Endothelial cell of umbilical vein (primary cell): ENCODE data around the gene LHX1. TPM values are rescaled to one million over a fixed set of nuclear protein-coding genes. Genes with fewer than 3 reads are reported as not detected.

Experiments
- BruUV-seq: library from RNA; stranded (reverse); fragments of 400-500 nt; replicated peaks from 2 replicates; lab custom pipeline; 2021; lab: Mats Ljungman, UMichigan
- CTCF ChIA-PET: fragments of 300-600, 350-600 bp; sonication (Branson Sonifier 250); formaldehyde crosslinking; loops from one replicate; lab custom pipeline; 2021; ENCODE audit warnings: antibody characterized with exemption, inconsistent platforms; lab: Charles Lee
- POLR2A ChIA-PET: fragments of 300-600, 350-600 bp; sonication (Branson Sonifier 250); formaldehyde crosslinking; loops from one replicate; lab custom pipeline; 2021; ENCODE audit warnings: antibody characterized with exemption, inconsistent platforms; lab: Charles Lee
- DNase-seq: peaks from one replicate; pipeline ENCODE4 v3.0.0-alpha.2; 2011; ENCODE audit warnings: low read depth, low spot score
- FAIRE-seq: peaks from 2 replicates; lab custom pipeline; 2011; peaks lifted over from hg19 to GRCh38; lab: Jason Lieb, UNC
- H2AFZ ChIP-seq: 2 replicates; pipeline ENCODE4 v1.6.0; 2012; ENCODE audit warnings: low read depth, low read length, control low read depth, inconsistent platforms
- H3K27ac ChIP-seq: 2 replicates; pipeline ENCODE4 v1.5.1; 2011; ENCODE audit warnings: low read depth, mild to moderate bottlenecking, control low read depth, low read length, moderate library complexity; ENCODE audit not compliant: insufficient read depth
- H3K27me3 ChIP-seq, 2 experiments: 2 replicates each; pipeline versions ENCODE4 v1.6.0 to v1.6.1; 2011; ENCODE audit warnings: low read length in 2 of 2, mixed read lengths in 1 of 2; ENCODE audit not compliant: control insufficient read depth in 2 of 2, insufficient read depth in 2 of 2
- H3K36me3 ChIP-seq, 2 experiments: 2 replicates in 1 of 2; 3 replicates in 1 of 2; pipeline ENCODE4 v1.5.1; 2011; ENCODE audit warnings: low read length in 2 of 2, mild to moderate bottlenecking in 1 of 2, moderate library complexity in 1 of 2; ENCODE audit not compliant: control insufficient read depth in 2 of 2, insufficient read depth in 2 of 2; ENCODE audit errors: extremely low read depth in 1 of 2
- H3K4me1 ChIP-seq: 3 replicates; pipeline ENCODE4 v1.5.1; 2011; ENCODE audit warnings: mild to moderate bottlenecking, low read length; ENCODE audit not compliant: control insufficient read depth, insufficient read depth; ENCODE audit errors: extremely low read depth
- H3K4me2 ChIP-seq: 2 replicates; pipeline ENCODE4 v1.6.1; 2011; ENCODE audit warnings: low read length, control low read depth, mixed read lengths; ENCODE audit not compliant: insufficient read depth
- H3K4me3 ChIP-seq, 3 experiments: fragments of 200-600 bp in 1 of 3; sonication (generic), shearing (Covaris generic) in 1 of 3; replicated peaks in 1 of 3; 2 replicates each; pipeline ENCODE4 v1.5.1; 2011 to 2016; ENCODE audit warnings: control low read depth in 3 of 3, low read length in 3 of 3, mild to moderate bottlenecking in 2 of 3, inconsistent platforms in 1 of 3, low read depth in 1 of 3, moderate library complexity in 1 of 3; ENCODE audit not compliant: insufficient read depth in 1 of 3
- H3K79me2 ChIP-seq: 2 replicates; pipeline ENCODE4 v1.6.0; 2012; ENCODE audit warnings: low read length, inconsistent platforms; ENCODE audit not compliant: control insufficient read depth, insufficient read depth
- H3K9ac ChIP-seq: replicated peaks from 2 replicates; pipeline ENCODE3; 2011; ENCODE audit warnings: low read length, control low read depth; ENCODE audit not compliant: insufficient read depth; ENCODE audit errors: extremely low read depth
- H3K9me1 ChIP-seq: replicated peaks from 3 replicates; pipeline ENCODE4 v1.6.0; 2011; ENCODE audit warnings: mild to moderate bottlenecking, low read length; ENCODE audit not compliant: control insufficient read depth, insufficient read depth; ENCODE audit errors: extremely low read depth
- H3K9me3 ChIP-seq: replicated peaks from 2 replicates; pipeline ENCODE4 v1.5.1; 2012; ENCODE audit warnings: low read length, inconsistent platforms; ENCODE audit not compliant: control insufficient read depth, insufficient read depth
- H4K20me1 ChIP-seq: replicated peaks from 2 replicates; pipeline ENCODE3; 2011; ENCODE audit warnings: mild to moderate bottlenecking, low read length; ENCODE audit not compliant: control insufficient read depth, insufficient read depth; ENCODE audit errors: extremely low read depth
- CTCF ChIP-seq, 2 donors: IDR thresholded peaks; 1 replicate in 1 of 2; 2 replicates in 1 of 2; pipeline ENCODE4 v1.5.1; 2011; ENCODE audit warnings: low read length in 2 of 2, mild to moderate bottlenecking in 2 of 2, moderate library complexity in 2 of 2, control low read depth in 1 of 2, inconsistent platforms in 1 of 2, low read depth in 1 of 2; ENCODE audit not compliant: insufficient read depth in 1 of 2; ENCODE audit errors: extremely low read depth in 1 of 2
- EZH2 ChIP-seq: IDR thresholded peaks from 2 replicates; pipeline ENCODE4 v1.6.1; 2012; ENCODE audit warnings: borderline replicate concordance, low read depth, mild to moderate bottlenecking, moderate library complexity, low read length, inconsistent platforms; ENCODE audit not compliant: severe bottlenecking
- FOS ChIP-seq: IDR thresholded peaks from 2 replicates; pipeline ENCODE4 v1.6.1; 2011; ENCODE audit warnings: mild to moderate bottlenecking, low read length, moderate library complexity, borderline replicate concordance; ENCODE audit not compliant: insufficient read depth
- GATA2 ChIP-seq: IDR thresholded peaks from 2 replicates; pipeline ENCODE4 v1.7.0; 2011; ENCODE audit warnings: low read depth, mild to moderate bottlenecking, moderate library complexity, mixed read lengths, low read length; ENCODE audit not compliant: insufficient read length, insufficient read depth
- JUN ChIP-seq: IDR thresholded peaks from 2 replicates; pipeline ENCODE4 v1.6.1; 2011; ENCODE audit warnings: borderline replicate concordance, low read depth; ENCODE audit not compliant: insufficient read length, insufficient read depth
- MAX ChIP-seq: IDR thresholded peaks from 2 replicates; pipeline ENCODE4 v1.6.1; 2011; ENCODE audit not compliant: insufficient read depth, insufficient read length
- MYC ChIP-seq: IDR thresholded peaks from one replicate; pipeline ENCODE4 v1.6.1; 2011; ENCODE audit warnings: mild to moderate bottlenecking, low read depth, low read length
- POLR2A ChIP-seq: IDR thresholded peaks from 2 replicates; pipeline ENCODE4 v1.6.1; 2012; ENCODE audit warnings: low read depth, mild to moderate bottlenecking, control low read depth, low read length
- POLR2AphosphoS5 ChIP-seq: IDR thresholded peaks from 2 replicates; pipeline ENCODE4 v1.6.1; 2012; ENCODE audit warnings: low read depth, mild to moderate bottlenecking, control low read depth, low read length, moderate library complexity; ENCODE audit not compliant: insufficient read depth
- dilution Hi-C: fragments of 300-500 bp; cut with MboI; formaldehyde crosslinking; loops from one replicate; pipeline ENCODE4 v1.15.0; 2019; ENCODE audit warnings: low sequenced_read_pairs; ENCODE audit not compliant: extremely low pct_ligation_motif_present
- intact Hi-C: fragments of 100-400 bp; cut with micrococcal nuclease; formaldehyde crosslinking; loops from one replicate; pipeline ENCODE4 v1.10.0; 2022
- polyA plus RNA-seq, 4 experiments: library from polyadenylated mRNA; depleted of rRNA in 3 of 4; stranded (reverse) in 3 of 4; unstranded in 1 of 4; fragments of >200 nt; gene quantifications; 2 replicates each; pipeline versions ENCODE4 v1.2.1 to v1.2.3, GENCODE V29; 2011 to 2012; ENCODE audit warnings: missing spikeins in 1 of 4
- total RNA-seq: library from RNA; stranded (reverse); gene quantifications from 2 replicates; pipeline ENCODE4 v1.2.3, GENCODE V29; 2021

LHX1 gene
- total and polyA plus RNA-seq, 2 donors (not counting 3 experiments of a cell fraction or from before 2014, with no cell fraction given) = not detected

GRCh38 chr17:36989173-36989572 is 51.9 kb downstream of the LHX1 start:
- CTCF ChIA-PET = interaction anchor here (0.8 to 1.3 kb wide), 3 partner anchors 10 to 283 kb away, joined by 3 read pairs; no protein-coding TSS in a partner anchor
- H3K79me2 ChIP-seq = no peaks in the 10 kb centered on the region
- DNase-seq (no peak), FAIRE-seq (no peak)
- H3K27me3 ChIP-seq = no peaks in the 10 kb centered on the region
- peaks cover 10 to 13% of the 10 kb centered on the region in 2 experiments for H3K36me3 ChIP-seq
- dilution Hi-C loops (no loop called here), intact Hi-C loops (no loop called here)
- H3K4me3 ChIP-seq = no peak overlapping the region
- BruUV-seq = no TSS peak
- TF ChIP-seq CTCF (IDR thresholded peaks at IDR 0.05; ENCODE audit: extremely low read depth in 1 of 2, insufficient read depth in 1 of 2, low read depth in 1 of 2, low read length in 2 of 2) (no peak), MYC (no peak), JUN (no peak), POLR2A (no peak), POLR2AphosphoS5 (no peak), EZH2 (no peak), FOS (no peak), MAX (no peak), GATA2 (no peak)
- POLR2A ChIA-PET = no interaction called here
- no peak overlapping the region for H3K4me2 ChIP-seq
- H3K4me1 ChIP-seq = no peaks in the 10 kb centered on the region
- no peak overlapping the region for H2AFZ ChIP-seq
- no peak overlapping the region for H3K27ac ChIP-seq
- H3K9me3 ChIP-seq = no peaks in the 10 kb centered on the region
- H4K20me1 ChIP-seq = no peaks in the 10 kb centered on the region
- no peaks in the 10 kb centered on the region for H3K9me1 ChIP-seq
- no peak overlapping the region for H3K9ac ChIP-seq
